Measurements from ENCODE around the gene DLGAP4.

DNA sequence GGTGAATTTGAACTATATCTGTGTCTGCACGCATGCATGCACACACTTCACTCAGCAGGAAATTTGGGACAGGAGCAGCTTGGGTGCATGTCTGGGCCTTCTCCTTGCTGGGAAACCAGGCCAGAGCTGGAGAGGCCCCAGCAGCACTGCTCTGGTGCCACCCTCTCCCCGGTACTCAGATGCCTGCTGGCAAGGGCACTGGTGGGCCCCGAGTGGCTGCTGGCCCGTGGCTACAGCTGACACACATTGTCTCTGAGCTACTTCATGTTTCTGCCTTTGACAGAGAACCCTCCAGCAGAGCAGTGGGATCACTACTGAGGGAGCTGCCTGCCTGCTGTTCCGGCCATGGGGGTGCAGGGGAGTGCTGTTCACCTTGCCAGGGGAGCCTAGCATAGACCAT is 37.5 kb downstream of the DLGAP4 start:
- TF ChIP-seq, protein P1, sequence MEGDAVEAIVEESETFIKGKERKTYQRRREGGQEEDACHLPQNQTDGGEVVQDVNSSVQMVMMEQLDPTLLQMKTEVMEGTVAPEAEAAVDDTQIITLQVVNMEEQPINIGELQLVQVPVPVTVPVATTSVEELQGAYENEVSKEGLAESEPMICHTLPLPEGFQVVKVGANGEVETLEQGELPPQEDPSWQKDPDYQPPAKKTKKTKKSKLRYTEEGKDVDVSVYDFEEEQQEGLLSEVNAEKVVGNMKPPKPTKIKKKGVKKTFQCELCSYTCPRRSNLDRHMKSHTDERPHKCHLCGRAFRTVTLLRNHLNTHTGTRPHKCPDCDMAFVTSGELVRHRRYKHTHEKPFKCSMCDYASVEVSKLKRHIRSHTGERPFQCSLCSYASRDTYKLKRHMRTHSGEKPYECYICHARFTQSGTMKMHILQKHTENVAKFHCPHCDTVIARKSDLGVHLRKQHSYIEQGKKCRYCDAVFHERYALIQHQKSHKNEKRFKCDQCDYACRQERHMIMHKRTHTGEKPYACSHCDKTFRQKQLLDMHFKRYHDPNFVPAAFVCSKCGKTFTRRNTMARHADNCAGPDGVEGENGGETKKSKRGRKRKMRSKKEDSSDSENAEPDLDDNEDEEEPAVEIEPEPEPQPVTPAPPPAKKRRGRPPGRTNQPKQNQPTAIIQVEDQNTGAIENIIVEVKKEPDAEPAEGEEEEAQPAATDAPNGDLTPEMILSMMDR (conservative IDR thresholded peaks at IDR 0.05; ENCODE audit: low read depth, low read length) = no peak
- TF ChIP-seq EZH2 (IDR thresholded peaks at IDR 0.05; ENCODE audit: borderline replicate concordance, low read depth, low read length, poor library complexity, severe bottlenecking) = no peak

Data from A673 (cell line).